TTC549 (cell line): ENCODE results near the gene ORC3.

Experiments
- FAIRE-seq: peaks from 2 replicates; lab custom pipeline; 2012; peaks lifted over from hg19 to GRCh38; lab: Jason Lieb, UNC

The ORC3 gene

GRCh38 chr6:87589693-87590416 lies at the start of gene ORC3, which contains the start of gene RARS2:
Gene ORC3, plus strand, starts transcription at chr6:87590135. Its CDS starts 34 bp downstream, at chr6:87590169.
Gene RARS2, minus strand, starts transcription at chr6:87589987. Its CDS starts 30 bp downstream, at chr6:87589957.
- peak; percentile 43 for FAIRE-seq

- no peak for FAIRE-seq
Observed at GRCh38 chr6:87540539-87540938, 49.4 kb upstream of the ORC3 start.

- no peak for FAIRE-seq
Observed at GRCh38 chr6:87541041-87541440, 48.9 kb upstream of the ORC3 start.

- no peak for FAIRE-seq
Observed at GRCh38 chr6:87541744-87542143, 48.2 kb upstream of the ORC3 start.

- no peak for FAIRE-seq
Observed at GRCh38 chr6:87543696-87544473, 46.0 kb upstream of the ORC3 start.

GRCh38 chr6:87544474-87544735 lies 45.5 kb upstream of the ORC3 start:
- no peak for FAIRE-seq

- FAIRE-seq, result no peak
Observed at GRCh38 chr6:87551799-87552198, 38.1 kb upstream of the ORC3 start.

- no peak for FAIRE-seq
Observed at GRCh38 chr6:87553159-87553765, 36.7 kb upstream of the ORC3 start.

GRCh38 chr6:87555506-87555905 lies 34.4 kb upstream of the ORC3 start:
- FAIRE-seq, result no peak

- FAIRE-seq, result no peak
Observed at GRCh38 chr6:87558446-87558845, 31.5 kb upstream of the ORC3 start.

GRCh38 chr6:87561017-87561416 lies 28.9 kb upstream of the ORC3 start:
- FAIRE-seq, result no peak

- no peak for FAIRE-seq
Observed at GRCh38 chr6:87572021-87572420, 17.9 kb upstream of the ORC3 start.

GRCh38 chr6:87572883-87573282 lies 17.1 kb upstream of the ORC3 start:
- no peak for FAIRE-seq

- no peak for FAIRE-seq
Observed at GRCh38 chr6:87573307-87574024, 16.5 kb upstream of the ORC3 start.

GRCh38 chr6:87574237-87574804 lies 15.6 kb upstream of the ORC3 start:
- no peak for FAIRE-seq

- no peak for FAIRE-seq
Observed at GRCh38 chr6:87575423-87575822, 14.5 kb upstream of the ORC3 start.

- FAIRE-seq, result no peak
Observed at GRCh38 chr6:87583822-87584221, 6.1 kb upstream of the ORC3 start.

- FAIRE-seq, result no peak
Observed at GRCh38 chr6:87586371-87587077, 3.4 kb upstream of the ORC3 start.

- no peak for FAIRE-seq
Observed at GRCh38 chr6:87588756-87589407, 1.1 kb upstream of the ORC3 start.

GRCh38 chr6:87590417-87590880 lies 514 bp downstream of the ORC3 start:
- no peak for FAIRE-seq

GRCh38 chr6:87590990-87591389 lies 1.1 kb downstream of the ORC3 start:
- FAIRE-seq, result no peak
